Activated CD4-positive, alpha-beta T cell treated with anti-CD3 and anti-CD28 coated beads, Interleukin-2, amount 10 ng/mL, durations not matched to agents 24 days and 14 days (primary cell): ENCODE results near the gene NTSR1. TPM values are rescaled to one million over a fixed set of nuclear protein-coding genes. Genes with fewer than 3 reads are reported as not detected.

Experiments used
- DNase-seq: peaks from one replicate; pipeline ENCODE4 v3.0.0; 2022
- H3K27ac Mint-ChIP-seq: one replicate; pipeline ENCODE4 v1.8.0; 2022; ENCODE audit warnings: mild to moderate bottlenecking, mixed read lengths
- H3K27me3 Mint-ChIP-seq: one replicate; pipeline ENCODE4 v1.8.0; 2022; ENCODE audit warnings: mixed read lengths
- H3K36me3 Mint-ChIP-seq: one replicate; pipeline ENCODE4 v1.8.0; 2022; ENCODE audit warnings: low read depth, mild to moderate bottlenecking, mixed read lengths
- H3K4me1 Mint-ChIP-seq: one replicate; pipeline ENCODE4 v1.8.0; 2021; ENCODE audit warnings: mixed read lengths
- H3K4me3 Mint-ChIP-seq: one replicate; pipeline ENCODE4 v1.8.0; 2022; ENCODE audit warnings: mild to moderate bottlenecking, moderate library complexity, mixed read lengths
- H3K9me3 Mint-ChIP-seq: one replicate; pipeline ENCODE4 v1.8.0; 2021; ENCODE audit warnings: mixed read lengths
- intact Hi-C: fragments of 100-400 bp; cut with micrococcal nuclease; formaldehyde crosslinking; loops from one replicate; pipeline ENCODE4 v1.15.1; 2023
- total RNA-seq: library from RNA; stranded (reverse); gene quantifications from 2 replicates; pipeline ENCODE4 v1.2.3, GENCODE V29; 2022

Gene NTSR1
- total RNA-seq, 1 donor from 2014 or later: not detected

DNA sequence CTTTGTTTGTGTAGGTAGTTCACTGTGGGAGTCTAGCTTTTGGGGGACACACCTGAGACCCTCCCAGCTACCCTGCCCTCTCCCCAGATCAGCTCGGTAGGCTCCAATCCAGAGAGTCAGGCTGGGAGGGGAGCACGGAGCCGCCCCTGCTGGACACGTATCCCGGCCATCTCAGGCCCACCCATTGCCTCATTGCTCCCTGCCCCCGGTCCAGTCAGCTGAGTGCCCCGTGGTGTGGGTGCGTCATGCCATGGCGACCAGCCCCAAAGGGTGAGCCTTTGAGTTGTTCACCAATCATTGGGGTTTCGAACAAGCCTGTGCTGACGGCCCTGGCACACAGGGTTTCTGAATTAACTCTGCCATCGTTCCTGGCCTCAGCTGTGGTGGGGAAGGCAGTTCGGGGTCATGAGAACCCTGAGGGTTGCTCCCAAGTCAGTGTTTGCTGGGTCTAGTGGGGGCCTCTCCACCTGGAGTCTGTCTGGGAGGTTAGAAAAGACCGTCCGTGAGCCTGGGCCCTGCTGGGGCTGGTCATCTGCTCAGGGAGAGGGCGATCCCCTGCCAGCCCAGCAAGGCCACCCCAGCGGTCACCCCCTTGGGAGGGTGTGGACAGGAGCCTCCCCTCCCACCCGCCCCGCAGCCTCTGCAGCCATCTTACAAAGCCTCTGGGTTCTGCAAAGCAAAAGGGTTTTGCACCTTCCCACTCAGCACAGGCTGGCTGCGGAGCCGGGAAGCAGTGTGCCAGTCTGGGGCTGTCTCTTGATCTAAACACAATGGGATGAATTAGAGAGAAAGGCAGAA, 34.5 kb downstream of the NTSR1 start:
- Mint-ChIP-seq H3K36me3 (no peaks in the 10 kb centered on the region), H3K27me3 (peaks cover 22% of the 10 kb centered on the region), H3K27ac (no peak overlapping the region), H3K4me1 (peaks cover 32% of the 10 kb centered on the region), H3K9me3 (no peaks in the 10 kb centered on the region), H3K4me3 (no peak overlapping the region)
- intact Hi-C loops: loop anchor here (5.0 kb wide), 2 partner anchors 91 to 241 kb away; no protein-coding TSS in a partner anchor
- no peak for DNase-seq

- no peaks in the 10 kb centered on the region for H3K9me3 Mint-ChIP-seq
- peaks cover 28% of the 10 kb centered on the region for H3K4me1 Mint-ChIP-seq
- H3K27me3 Mint-ChIP-seq: peaks cover 26% of the 10 kb centered on the region
- intact Hi-C loops: loop anchor here (5.0 kb wide), 2 partner anchors 92 to 242 kb away; no protein-coding TSS in a partner anchor
- no peaks in the 10 kb centered on the region for H3K36me3 Mint-ChIP-seq
- DNase-seq: no peak
- H3K27ac Mint-ChIP-seq: no peak overlapping the region
- no peak overlapping the region for H3K4me3 Mint-ChIP-seq
Observed at GRCh38 chr20:62743777-62744317, 35.2 kb downstream of the NTSR1 start.

DNA sequence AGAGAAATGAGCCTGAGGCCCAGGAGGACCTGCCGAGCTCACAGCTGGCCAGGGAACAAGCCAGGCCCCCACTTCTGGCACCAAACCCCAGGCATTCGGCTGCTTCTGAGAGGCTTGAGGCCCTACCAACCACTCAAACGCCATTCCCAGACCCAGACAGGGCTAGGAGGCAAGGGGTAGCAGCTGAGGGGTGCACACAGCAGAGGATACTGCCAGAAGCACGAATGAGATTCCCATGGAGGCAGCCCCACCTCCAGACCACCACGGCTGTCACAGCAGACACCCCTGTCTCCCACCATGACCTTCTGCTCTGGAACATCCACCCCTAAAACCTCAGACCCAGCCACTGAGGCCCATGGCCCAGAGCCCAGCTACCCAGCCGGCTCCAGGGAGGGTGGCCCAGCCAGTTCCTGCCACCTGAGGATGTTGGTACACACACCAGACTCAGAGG, 36.1 kb downstream of the NTSR1 start:
- Mint-ChIP-seq H3K27me3 (peaks cover 29% of the 10 kb centered on the region), H3K27ac (no peak overlapping the region), H3K36me3 (no peaks in the 10 kb centered on the region), H3K4me1 (peaks cover 22% of the 10 kb centered on the region), H3K9me3 (no peaks in the 10 kb centered on the region), H3K4me3 (no peak overlapping the region)
- intact Hi-C loops: loop anchor here (5.0 kb wide), 2 partner anchors 92 to 242 kb away; no protein-coding TSS in a partner anchor
- DNase-seq: no peak

GRCh38 chr20:62745279-62745951, 36.8 kb downstream of the NTSR1 start:
- Mint-ChIP-seq H3K27ac (peak overlapping the region; percentile 0), H3K36me3 (no peaks in the 10 kb centered on the region), H3K4me1 (peaks cover 16% of the 10 kb centered on the region), H3K9me3 (no peaks in the 10 kb centered on the region), H3K27me3 (peaks cover 34% of the 10 kb centered on the region), H3K4me3 (no peak overlapping the region)
- intact Hi-C loops: no loop called here
- DNase-seq: no peak

DNA sequence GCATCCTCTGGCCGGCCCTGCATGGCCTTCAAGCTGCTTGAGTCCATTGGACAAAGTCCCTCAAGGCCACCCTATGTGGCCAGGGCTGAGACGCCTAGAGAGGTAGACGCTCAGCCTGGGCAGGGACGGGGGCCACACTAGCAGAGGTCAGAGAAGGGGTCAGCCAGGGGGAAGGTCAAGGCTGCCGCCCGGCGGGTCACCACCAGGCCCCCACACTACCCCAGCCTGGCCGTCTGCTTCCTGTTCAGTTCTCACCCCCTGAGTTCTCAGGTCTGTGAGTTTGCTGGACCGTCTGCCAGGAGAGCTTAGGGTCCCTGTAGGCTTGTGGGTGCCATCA, 37.3 kb downstream of the NTSR1 start:
- intact Hi-C loops: no loop called here

GRCh38 chr20:62748311-62748710, 39.7 kb downstream of the NTSR1 start:
- peaks cover 36% of the 10 kb centered on the region for H3K27me3 Mint-ChIP-seq
- H3K27ac Mint-ChIP-seq: no peak overlapping the region
- H3K9me3 Mint-ChIP-seq: no peaks in the 10 kb centered on the region
- H3K4me3 Mint-ChIP-seq: no peak overlapping the region
- H3K4me1 Mint-ChIP-seq: peaks cover 6% of the 10 kb centered on the region
- no peak for DNase-seq
- intact Hi-C loops: no loop called here
- H3K36me3 Mint-ChIP-seq: no peaks in the 10 kb centered on the region

More for the DNA sequence above, 37.3 kb downstream of the NTSR1 start:
- no peak for DNase-seq
- Mint-ChIP-seq H3K27me3 (peaks cover 34% of the 10 kb centered on the region), H3K4me1 (peaks cover 13% of the 10 kb centered on the region), H3K36me3 (no peaks in the 10 kb centered on the region), H3K9me3 (no peaks in the 10 kb centered on the region), H3K27ac (no peak overlapping the region), H3K4me3 (no peak overlapping the region)

- H3K9me3 Mint-ChIP-seq: no peaks in the 10 kb centered on the region
- H3K4me1 Mint-ChIP-seq: peaks cover 5% of the 10 kb centered on the region
- no peak for DNase-seq
Observed at GRCh38 chr20:62749851-62750445, 41.3 kb downstream of the NTSR1 start.

DNA sequence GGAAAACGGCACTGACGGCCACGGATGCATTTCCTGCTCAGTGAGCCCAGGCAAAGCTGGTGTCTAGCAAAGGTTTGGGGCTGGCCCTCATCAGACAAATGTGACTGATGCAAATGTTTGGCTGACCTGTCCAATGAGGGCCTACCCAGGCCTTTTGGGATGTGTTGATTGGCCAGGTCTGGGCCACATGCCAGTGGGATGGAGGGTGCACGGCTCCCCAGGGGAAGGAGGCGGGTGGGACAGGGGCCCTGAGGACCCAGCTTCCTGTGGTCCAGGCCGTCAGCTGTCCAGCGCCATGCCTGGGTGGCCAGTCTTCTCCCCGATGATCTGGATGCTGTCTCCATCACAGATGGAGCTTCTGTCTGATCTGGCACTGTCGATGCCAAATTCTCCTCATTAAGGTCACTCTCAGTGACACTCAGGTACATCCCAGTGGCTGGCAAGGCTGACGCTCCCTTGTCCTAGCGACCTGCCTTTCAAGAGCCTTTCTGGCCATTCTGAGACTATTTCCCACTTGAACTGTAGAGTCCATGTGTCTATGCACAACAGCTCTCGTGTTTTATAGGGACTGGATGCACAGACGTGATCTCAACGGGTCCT, 43.0 kb downstream of the NTSR1 start:
- no peak overlapping the region for H3K4me3 Mint-ChIP-seq
- H3K36me3 Mint-ChIP-seq: no peaks in the 10 kb centered on the region
- H3K9me3 Mint-ChIP-seq: no peaks in the 10 kb centered on the region
- no peak overlapping the region for H3K27ac Mint-ChIP-seq
- H3K4me1 Mint-ChIP-seq: no peaks in the 10 kb centered on the region
- no peak for DNase-seq
- intact Hi-C loops: no loop called here
- H3K27me3 Mint-ChIP-seq: peaks cover 33% of the 10 kb centered on the region

More at GRCh38 chr20:62749851-62750445, 41.3 kb downstream of the NTSR1 start:
- Mint-ChIP-seq H3K4me3 (no peak overlapping the region), H3K27me3 (peaks cover 37% of the 10 kb centered on the region), H3K27ac (no peak overlapping the region), H3K36me3 (no peaks in the 10 kb centered on the region)
- intact Hi-C loops: no loop called here

DNA sequence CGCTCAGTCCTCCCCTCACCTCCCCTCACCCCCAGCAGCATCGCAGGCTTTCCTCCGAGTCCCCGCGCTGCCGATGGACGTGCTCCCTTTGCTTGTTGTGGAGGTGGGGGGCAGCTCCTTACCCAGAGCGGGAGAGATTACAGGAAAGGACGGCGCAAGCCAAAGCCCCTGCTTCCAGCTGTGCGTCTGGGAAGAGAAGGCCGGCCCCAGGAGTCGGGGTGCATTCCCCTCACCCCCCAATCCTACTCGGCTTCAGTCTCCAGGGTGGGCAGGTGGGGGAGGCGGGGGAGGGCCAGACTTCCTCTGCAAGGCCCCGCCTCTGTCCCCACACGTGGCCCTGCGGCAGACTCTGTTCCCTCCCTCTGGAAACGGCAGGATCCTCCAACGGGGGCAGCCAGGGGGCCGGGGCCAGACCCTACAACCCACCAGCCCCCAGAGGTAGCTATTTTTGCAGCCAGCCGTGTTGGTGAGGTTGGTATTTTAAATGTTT, 43.6 kb downstream of the NTSR1 start:
- H3K36me3 Mint-ChIP-seq: no peaks in the 10 kb centered on the region

GRCh38 chr20:62752671-62753501, 44.2 kb downstream of the NTSR1 start:
- peaks cover 35% of the 10 kb centered on the region for H3K27me3 Mint-ChIP-seq
- DNase-seq: no peak
- no peaks in the 10 kb centered on the region for H3K9me3 Mint-ChIP-seq
- H3K4me3 Mint-ChIP-seq: no peak overlapping the region
- no peaks in the 10 kb centered on the region for H3K36me3 Mint-ChIP-seq
- no peak overlapping the region for H3K27ac Mint-ChIP-seq
- no peaks in the 10 kb centered on the region for H3K4me1 Mint-ChIP-seq
- intact Hi-C loops: no loop called here

More for the DNA sequence above, 43.6 kb downstream of the NTSR1 start:
- no peak overlapping the region for H3K27ac Mint-ChIP-seq
- peaks cover 34% of the 10 kb centered on the region for H3K27me3 Mint-ChIP-seq
- no peaks in the 10 kb centered on the region for H3K4me1 Mint-ChIP-seq
- no peaks in the 10 kb centered on the region for H3K9me3 Mint-ChIP-seq
- DNase-seq: no peak
- intact Hi-C loops: no loop called here
- no peak overlapping the region for H3K4me3 Mint-ChIP-seq

GRCh38 chr20:62753626-62754025, 45.0 kb downstream of the NTSR1 start:
- Mint-ChIP-seq H3K4me1 (no peaks in the 10 kb centered on the region), H3K27me3 (peaks cover 30% of the 10 kb centered on the region), H3K4me3 (no peak overlapping the region), H3K27ac (no peak overlapping the region), H3K36me3 (no peaks in the 10 kb centered on the region), H3K9me3 (no peaks in the 10 kb centered on the region)
- intact Hi-C loops: no loop called here
- DNase-seq: no peak

DNA sequence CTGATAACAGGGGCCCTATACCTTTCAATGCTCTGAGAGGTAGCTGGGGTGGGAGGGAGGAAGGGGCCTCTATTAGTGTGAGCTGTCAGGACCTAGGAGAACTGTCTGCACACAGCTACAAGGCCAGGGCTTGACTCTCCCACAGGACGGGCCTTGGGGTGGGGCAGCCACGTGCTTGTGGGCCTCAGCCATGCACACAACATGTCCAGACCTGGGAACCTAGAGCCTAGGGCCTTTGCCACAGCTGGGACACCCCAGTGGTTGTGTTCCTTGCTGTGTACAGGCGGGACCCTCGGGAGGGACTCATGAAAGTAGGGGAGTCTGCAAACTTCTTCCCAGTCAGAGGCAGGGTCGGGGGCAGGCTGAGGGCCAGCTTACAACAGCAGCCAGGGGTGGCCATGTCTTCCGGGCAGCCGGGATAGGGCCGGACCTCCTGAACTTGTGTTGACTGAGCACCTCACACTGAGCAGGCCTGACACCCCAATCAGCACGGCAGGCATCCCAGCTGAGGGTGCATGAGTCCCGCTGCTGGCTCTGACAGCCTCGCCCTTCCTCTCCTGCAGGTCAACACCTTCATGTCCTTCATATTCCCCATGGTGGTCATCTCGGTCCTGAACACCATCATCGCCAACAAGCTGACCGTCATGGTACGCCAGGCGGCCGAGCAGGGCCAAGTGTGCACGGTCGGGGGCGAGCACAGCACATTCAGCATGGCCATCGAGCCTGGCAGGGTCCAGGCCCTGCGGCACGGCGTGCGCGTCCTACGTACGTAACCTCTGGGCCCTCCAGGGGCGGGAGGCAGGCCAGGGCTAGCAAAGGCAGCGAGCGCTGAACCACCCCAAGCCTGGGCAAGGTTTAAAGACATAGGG, 45.7 kb downstream of the NTSR1 start:
- Mint-ChIP-seq H3K36me3 (no peaks in the 10 kb centered on the region), H3K27me3 (peaks cover 28% of the 10 kb centered on the region), H3K27ac (no peak overlapping the region), H3K4me1 (no peaks in the 10 kb centered on the region), H3K9me3 (no peaks in the 10 kb centered on the region), H3K4me3 (no peak overlapping the region)
- no peak for DNase-seq
- intact Hi-C loops: no loop called here
